ENCODE measurements around the gene IMPA2.
"Not testable (repeated sequence)": the region's sequence is repeated elsewhere in the genome, so short reads cannot be mapped to it uniquely, and the experiment has no call there.

The IMPA2 gene

GRCh38 chr18:12061685-12062084 is 80.4 kb downstream of the IMPA2 start:
- Mint-ChIP-seq H3K27ac (no peak overlapping the region), H3K27me3 (no peaks in the 10 kb centered on the region), H3K4me1 (ENCODE audit: low read depth) (no peaks in the 10 kb centered on the region), H3K9me3 (no peaks in the 10 kb centered on the region), H3K36me3 (ENCODE audit: low read depth) (no peaks in the 10 kb centered on the region), H3K4me3 (no peak overlapping the region)
- DNase-seq, result no peak

- Mint-ChIP-seq H3K4me3 (no peak overlapping the region), H3K9me3 (no peaks in the 10 kb centered on the region), H3K36me3 (ENCODE audit: low read depth) (no peaks in the 10 kb centered on the region), H3K27me3 (no peaks in the 10 kb centered on the region), H3K27ac (no peak overlapping the region), H3K4me1 (ENCODE audit: low read depth) (no peaks in the 10 kb centered on the region)
- DNase-seq, result no peak
Measured at GRCh38 chr18:12062974-12063373, 81.7 kb downstream of the IMPA2 start.

- Mint-ChIP-seq H3K27me3 (no peaks in the 10 kb centered on the region), H3K27ac (no peak overlapping the region), H3K36me3 (ENCODE audit: low read depth) (no peaks in the 10 kb centered on the region), H3K4me1 (ENCODE audit: low read depth) (no peaks in the 10 kb centered on the region), H3K9me3 (no peaks in the 10 kb centered on the region), H3K4me3 (no peak overlapping the region)
- DNase-seq, result no peak
Measured at GRCh38 chr18:12064086-12064763, 82.9 kb downstream of the IMPA2 start.

- no peaks in the 10 kb centered on the region for H3K4me1 Mint-ChIP-seq (ENCODE audit: low read depth)
- no peaks in the 10 kb centered on the region for H3K9me3 Mint-ChIP-seq
- no peaks in the 10 kb centered on the region for H3K27me3 Mint-ChIP-seq
- no peak overlapping the region for H3K4me3 Mint-ChIP-seq
- H3K27ac Mint-ChIP-seq, result no peak overlapping the region
- no peaks in the 10 kb centered on the region for H3K36me3 Mint-ChIP-seq (ENCODE audit: low read depth)
- no peak for DNase-seq
Measured at GRCh38 chr18:12065397-12065796, 84.1 kb downstream of the IMPA2 start.

GRCh38 chr18:12066910-12067511 is 85.7 kb downstream of the IMPA2 start:
- Mint-ChIP-seq H3K4me1 (ENCODE audit: low read depth) (no peaks in the 10 kb centered on the region), H3K36me3 (ENCODE audit: low read depth) (no peaks in the 10 kb centered on the region), H3K4me3 (no peak overlapping the region), H3K27me3 (no peaks in the 10 kb centered on the region), H3K27ac (no peak overlapping the region), H3K9me3 (no peaks in the 10 kb centered on the region)
- no peak for DNase-seq

GRCh38 chr18:12067671-12068070 is 86.4 kb downstream of the IMPA2 start:
- Mint-ChIP-seq H3K4me1 (ENCODE audit: low read depth) (no peaks in the 10 kb centered on the region), H3K36me3 (ENCODE audit: low read depth) (no peaks in the 10 kb centered on the region), H3K27me3 (no peaks in the 10 kb centered on the region), H3K9me3 (no peaks in the 10 kb centered on the region), H3K27ac (no peak overlapping the region), H3K4me3 (no peak overlapping the region)
- no peak for DNase-seq

GRCh38 chr18:12068316-12068949 is 87.1 kb downstream of the IMPA2 start:
- H3K27ac Mint-ChIP-seq; H3K4me1 Mint-ChIP-seq (ENCODE audit: low read depth); DNase-seq; H3K4me3 Mint-ChIP-seq; H3K27me3 Mint-ChIP-seq; H3K36me3 Mint-ChIP-seq (ENCODE audit: low read depth); H3K9me3 Mint-ChIP-seq: not testable (repeated sequence)

GRCh38 chr18:12068950-12069320 is 87.6 kb downstream of the IMPA2 start:
- H3K27me3 Mint-ChIP-seq, result peaks cover 6% of the 10 kb centered on the region
- no peaks in the 10 kb centered on the region for H3K9me3 Mint-ChIP-seq
- H3K36me3 Mint-ChIP-seq (ENCODE audit: low read depth), result no peaks in the 10 kb centered on the region
- H3K4me1 Mint-ChIP-seq (ENCODE audit: low read depth), result no peaks in the 10 kb centered on the region
- no peak overlapping the region for H3K27ac Mint-ChIP-seq
- no peak overlapping the region for H3K4me3 Mint-ChIP-seq
- no peak for DNase-seq

- H3K4me1 Mint-ChIP-seq (ENCODE audit: low read depth); H3K27ac Mint-ChIP-seq; H3K9me3 Mint-ChIP-seq; H3K4me3 Mint-ChIP-seq; H3K36me3 Mint-ChIP-seq (ENCODE audit: low read depth); DNase-seq: not testable (repeated sequence)
- peaks cover 14% of the 10 kb centered on the region for H3K27me3 Mint-ChIP-seq
Measured at GRCh38 chr18:12071066-12071465, 89.8 kb downstream of the IMPA2 start.

GRCh38 chr18:12072996-12073395 is 91.7 kb downstream of the IMPA2 start:
- no peak overlapping the region for H3K27ac Mint-ChIP-seq
- no peak for DNase-seq
- H3K27me3 Mint-ChIP-seq, result peaks cover 17% of the 10 kb centered on the region
- no peaks in the 10 kb centered on the region for H3K9me3 Mint-ChIP-seq
- H3K4me3 Mint-ChIP-seq, result no peak overlapping the region
- no peaks in the 10 kb centered on the region for H3K4me1 Mint-ChIP-seq (ENCODE audit: low read depth)
- no peaks in the 10 kb centered on the region for H3K36me3 Mint-ChIP-seq (ENCODE audit: low read depth)

GRCh38 chr18:12074736-12075135 is 93.4 kb downstream of the IMPA2 start:
- no peaks in the 10 kb centered on the region for H3K4me1 Mint-ChIP-seq (ENCODE audit: low read depth)
- H3K27me3 Mint-ChIP-seq, result peaks cover 22% of the 10 kb centered on the region
- no peak overlapping the region for H3K4me3 Mint-ChIP-seq
- H3K27ac Mint-ChIP-seq, result no peak overlapping the region
- H3K36me3 Mint-ChIP-seq (ENCODE audit: low read depth), result no peaks in the 10 kb centered on the region
- no peak for DNase-seq
- no peaks in the 10 kb centered on the region for H3K9me3 Mint-ChIP-seq

GRCh38 chr18:12076424-12077140 is 95.3 kb downstream of the IMPA2 start:
- no peak overlapping the region for H3K27ac Mint-ChIP-seq
- peaks cover 25% of the 10 kb centered on the region for H3K27me3 Mint-ChIP-seq
- peak overlapping the region; percentile 25 for H3K4me3 Mint-ChIP-seq
- H3K9me3 Mint-ChIP-seq, result no peaks in the 10 kb centered on the region
- no peak for DNase-seq
- no peaks in the 10 kb centered on the region for H3K36me3 Mint-ChIP-seq (ENCODE audit: low read depth)
- no peaks in the 10 kb centered on the region for H3K4me1 Mint-ChIP-seq (ENCODE audit: low read depth)

GRCh38 chr18:12077994-12078393 is 96.7 kb downstream of the IMPA2 start:
- H3K4me3 Mint-ChIP-seq, result not testable (repeated sequence)

GRCh38 chr18:12079491-12080237 is 98.4 kb downstream of the IMPA2 start:
- Mint-ChIP-seq H3K27me3 (peaks cover 19% of the 10 kb centered on the region), H3K9me3 (no peaks in the 10 kb centered on the region), H3K4me1 (ENCODE audit: low read depth) (no peaks in the 10 kb centered on the region), H3K27ac (no peak overlapping the region), H3K4me3 (no peak overlapping the region), H3K36me3 (ENCODE audit: low read depth) (no peaks in the 10 kb centered on the region)
- no peak for DNase-seq

More at GRCh38 chr18:12077994-12078393, 96.7 kb downstream of the IMPA2 start:
- peaks cover 25% of the 10 kb centered on the region for H3K27me3 Mint-ChIP-seq
- H3K36me3 Mint-ChIP-seq (ENCODE audit: low read depth); H3K27ac Mint-ChIP-seq; H3K4me1 Mint-ChIP-seq (ENCODE audit: low read depth); H3K9me3 Mint-ChIP-seq; DNase-seq: not testable (repeated sequence)
